PC-9 (cell line): Measurements from ENCODE around the gene GTF2A2. TPM values are rescaled to one million over a fixed set of nuclear protein-coding genes. Genes with fewer than 3 reads are reported as not detected.
A peak's percentile ranks its signal among the peaks of the same experiment; 100 is the strongest.

Experiments
- BruUV-seq: library from RNA; stranded (reverse); fragments of 400-500 nt; replicated peaks from 2 replicates; lab custom pipeline; 2021; lab: Mats Ljungman, UMichigan
- CTCF ChIA-PET: fragments of 300-600 bp; sonication (Branson Sonifier 250); formaldehyde crosslinking; loops from one replicate; lab custom pipeline; 2022; ENCODE audit warnings: antibody characterized with exemption; lab: Charles Lee
- POLR2A ChIA-PET: fragments of 300-600 bp; sonication (Branson Sonifier 250); formaldehyde crosslinking; loops from one replicate; lab custom pipeline; 2022; ENCODE audit warnings: antibody characterized with exemption; ENCODE audit not compliant: unreplicated experiment; lab: Charles Lee
- DNase-seq, 2 experiments: peaks; one replicate each; pipeline versions ENCODE4 v3.0.0 to v3.0.0-alpha.2; 2015 to 2022; ENCODE audit warnings: mixed read lengths in 1 of 2
- H2AFZ ChIP-seq: fragments of 200-600 bp; sonication (generic); 2 replicates; pipeline ENCODE4 v1.8.1; 2017; ENCODE audit warnings: antibody characterized with exemption
- H3F3A ChIP-seq: fragments of 200-600 bp; sonication (generic); 2 replicates; pipeline ENCODE4 v1.8.1; 2017; ENCODE audit warnings: antibody characterized with exemption, mild to moderate bottlenecking, low read depth; ENCODE audit not compliant: insufficient read depth
- H3K27ac ChIP-seq: fragments of 200-600 bp; sonication (generic); 2 replicates; pipeline ENCODE4 v1.6.1; 2016; ENCODE audit warnings: mixed run types
- H3K27me3 ChIP-seq: fragments of 200-600 bp; sonication (generic); 2 replicates; pipeline ENCODE4 v1.6.1; 2016; ENCODE audit warnings: low read depth, mixed run types; ENCODE audit not compliant: insufficient read depth
- H3K36me3 ChIP-seq: fragments of 200-600 bp; sonication (generic); 2 replicates; pipeline ENCODE4 v1.6.1; 2016; ENCODE audit warnings: low read depth, mixed run types
- H3K4me1 ChIP-seq: fragments of 200-600 bp; sonication (generic); replicated peaks from 2 replicates; pipeline ENCODE4 v1.6.1; 2016; ENCODE audit warnings: mixed run types; ENCODE audit not compliant: insufficient read depth
- H3K4me2 ChIP-seq: fragments of 200-600 bp; sonication (generic); 2 replicates; pipeline ENCODE4 v1.6.1; 2017; ENCODE audit warnings: mixed run types
- H3K4me3 ChIP-seq: fragments of 200-600 bp; sonication (generic); 2 replicates; pipeline ENCODE4 v1.6.1; 2016; ENCODE audit warnings: mixed run types
- H3K79me2 ChIP-seq: fragments of 200-600 bp; sonication (generic); 2 replicates; pipeline ENCODE4 v1.6.1; 2017; ENCODE audit warnings: low read depth, mixed run types
- H3K9me2 ChIP-seq: fragments of 200-600 bp; sonication (generic); 2 replicates; pipeline ENCODE4 v1.8.1; 2017; ENCODE audit warnings: mild to moderate bottlenecking; ENCODE audit not compliant: insufficient read depth
- H3K9me3 ChIP-seq: fragments of 200-600 bp; sonication (generic); 2 replicates; pipeline ENCODE4 v1.8.1; 2016; ENCODE audit warnings: low read depth; ENCODE audit not compliant: insufficient read depth
- H4K20me1 ChIP-seq: fragments of 200-600 bp; sonication (generic); 2 replicates; pipeline ENCODE4 v1.8.1; 2017; ENCODE audit not compliant: insufficient read depth
- CTCF ChIP-seq: fragments of 200-600 bp; sonication (generic); conservative IDR thresholded peaks from 2 replicates; pipeline ENCODE4 v1.6.1; 2017; ENCODE audit warnings: mixed run types, antibody characterized with exemption, mild to moderate bottlenecking, moderate library complexity
- EZH2 ChIP-seq: fragments of 200-600 bp; sonication (generic); IDR thresholded peaks from 2 replicates; pipeline ENCODE4 v1.8.0; 2017; ENCODE audit warnings: antibody characterized with exemption, low read depth
- intact Hi-C: fragments of 100-400 bp; cut with micrococcal nuclease; formaldehyde crosslinking; loops from one replicate; pipeline ENCODE4 v1.10.0; 2022; ENCODE audit not compliant: unreplicated experiment
- total RNA-seq: library from RNA; stranded (reverse); gene quantifications from 2 replicates; pipeline ENCODE4 v1.2.3, GENCODE V29; 2021

GTF2A2 gene
- total RNA-seq, 1 experiment from 2014 or later: 111 TPM

GRCh38 chr15:59689626-59690236 lies 32.4 kb upstream of the GTF2A2 start:
- Histone ChIP-seq H3K9me2 (no peaks in the 10 kb centered on the region), H3K9me3 (no peaks in the 10 kb centered on the region), H3K4me2 (peak overlapping the region; percentile 81), H3K4me3 (peak overlapping the region; percentile 73), H3K27ac (peak overlapping the region; percentile 95), H2AFZ (peak overlapping the region; percentile 87), H3K79me2 (peaks cover 44% of the 10 kb centered on the region), H3F3A (0 out of 2 replicates have a peak, but pooled peaks cover 5% of the 10 kb centered on the region), H3K4me1 (peaks cover 15% of the 10 kb centered on the region), H3K36me3 (no peaks in the 10 kb centered on the region), H4K20me1 (peaks cover 33% of the 10 kb centered on the region), H3K27me3 (no peaks in the 10 kb centered on the region)
- BruUV-seq: TSS peak; percentile 73
- TF ChIP-seq EZH2: no peak
- TF ChIP-seq CTCF: no peak
- POLR2A ChIA-PET: interaction anchor here (0.6 kb wide), 1 partner anchor 776 kb away, joined by 3 read pairs; no protein-coding TSS in a partner anchor
- CTCF ChIA-PET: interaction anchor here (0.6 kb wide), 1 partner anchor 258 kb away, joined by 5 read pairs; no protein-coding TSS in a partner anchor
- peak; percentile 66 to 79 for DNase-seq
- intact Hi-C loops: loop anchor here (1.0 to 2.0 kb wide), 2 partner anchors 137 to 402 kb away; no protein-coding TSS in a partner anchor

GRCh38 chr15:59688782-59689625 lies 31.7 kb upstream of the GTF2A2 start, which contains the start of gene BNIP2:
Gene BNIP2 (minus strand): TSS chr15:59689320. CDS start chr15:59682457, 6,863 bp downstream.
- Histone ChIP-seq H3K36me3 (no peaks in the 10 kb centered on the region), H4K20me1 (peaks cover 37% of the 10 kb centered on the region), H3K27me3 (no peaks in the 10 kb centered on the region), H3F3A (0 out of 2 replicates have a peak, but pooled peaks cover 5% of the 10 kb centered on the region), H3K27ac (peak within 1 kb of the TSS; percentile 95), H3K4me2 (peak within 1 kb of the TSS; percentile 81), H3K79me2 (peaks cover 51% of the 10 kb centered on the region), H3K4me3 (peak within 1 kb of the TSS; percentile 73), H3K4me1 (peaks cover 15% of the 10 kb centered on the region), H3K9me2 (no peaks in the 10 kb centered on the region), H3K9me3 (no peaks in the 10 kb centered on the region), H2AFZ (peak within 1 kb of the TSS; percentile 87)
- intact Hi-C loops: loop anchor here (1.0 kb wide), 1 partner anchor 402 kb away; no protein-coding TSS in a partner anchor
- no TSS peak for BruUV-seq
- ChIA-PET POLR2A (interaction anchor here (0.6 to 0.7 kb wide), 3 partner anchors 36 to 343 kb away, joined by 3 to 8 read pairs (median 4); no protein-coding TSS in a partner anchor), CTCF (interaction anchor here (0.6 kb wide), 1 partner anchor 259 kb away, joined by 5 read pairs; no protein-coding TSS in a partner anchor)
- TF ChIP-seq EZH2 (no peak), CTCF (no peak)
- DNase-seq: peak; percentile 90 to 98

- Histone ChIP-seq H3K4me1 (peaks cover 15% of the 10 kb centered on the region), H3K9me3 (no peaks in the 10 kb centered on the region), H3K4me2 (peak overlapping the region; percentile 81), H3K27ac (peak overlapping the region; percentile 95), H3K79me2 (peaks cover 57% of the 10 kb centered on the region), H3K36me3 (no peaks in the 10 kb centered on the region), H2AFZ (peak overlapping the region; percentile 83; the same call in 1 of the 2 replicates), H3F3A (0 out of 2 replicates have a peak, but pooled peaks cover 5% of the 10 kb centered on the region), H4K20me1 (peaks cover 40% of the 10 kb centered on the region), H3K27me3 (no peaks in the 10 kb centered on the region), H3K4me3 (peak overlapping the region; percentile 73), H3K9me2 (no peaks in the 10 kb centered on the region)
- intact Hi-C loops: no loop called here
- ChIA-PET POLR2A (interaction anchor here (0.6 to 0.7 kb wide), 3 partner anchors 344 to 828 kb away, joined by 3 to 4 read pairs (median 3); no protein-coding TSS in a partner anchor), CTCF (no interaction called here)
- TF ChIP-seq CTCF: no peak
- no peak for TF ChIP-seq EZH2
- DNase-seq: no peak
- BruUV-seq: TSS peak; percentile 36
Observed at GRCh38 chr15:59688423-59688781, 31.1 kb upstream of the GTF2A2 start.
